HepG2 (cell line): ENCODE data around the gene HEXIM1. TPM values are rescaled to one million over a fixed set of nuclear protein-coding genes. Genes with fewer than 3 reads are reported as not detected.

Experiments
- CHCHD3 ChIP-seq: sonication (generic); formaldehyde crosslinking; IDR thresholded peaks from 2 replicates; pipeline ENCODE4 v1.8.0; 2022; ENCODE audit warnings: mild to moderate bottlenecking, missing genetic modification reagents, moderate library complexity
- FOXO4 ChIP-seq: sonication (generic); formaldehyde crosslinking; conservative IDR thresholded peaks from 2 replicates; pipeline ENCODE4 v1.8.1; 2023; ENCODE audit warnings: missing genetic modification reagents
- HIVEP1 ChIP-seq: sonication (generic); formaldehyde crosslinking; IDR thresholded peaks from 2 replicates; pipeline ENCODE4 v1.4.0; 2020; ENCODE audit warnings: mild to moderate bottlenecking, missing genetic modification reagents
- IRF2 ChIP-seq: IDR thresholded peaks from 2 replicates; pipeline ENCODE4 v1.6.1; 2018; ENCODE audit warnings: missing genetic modification reagents, missing compliant biosample characterization
- PHF21A ChIP-seq: sonication (generic); formaldehyde crosslinking; IDR thresholded peaks from 2 replicates; pipeline ENCODE4 v1.5.0; 2020; ENCODE audit warnings: mild to moderate bottlenecking, missing genetic modification reagents
- SALL1 ChIP-seq: sonication (generic); formaldehyde crosslinking; IDR thresholded peaks from 2 replicates; pipeline ENCODE4 v1.8.0; 2022; ENCODE audit warnings: mild to moderate bottlenecking, missing genetic modification reagents
- SAP130 ChIP-seq: IDR thresholded peaks from 2 replicates; pipeline ENCODE4 v1.6.1; 2016; ENCODE audit warnings: low read depth
- ZMYM3 ChIP-seq: sonication (generic); formaldehyde crosslinking; IDR thresholded peaks from 2 replicates; pipeline ENCODE4 v1.5.1; 2020; ENCODE audit warnings: mild to moderate bottlenecking, missing genetic modification reagents
- ZNF563 ChIP-seq: sonication (generic); formaldehyde crosslinking; IDR thresholded peaks from 2 replicates; pipeline ENCODE4 v1.8.0; 2022; ENCODE audit warnings: mild to moderate bottlenecking, moderate library complexity, missing genetic modification reagents
- ZNF629 ChIP-seq: sonication (generic); formaldehyde crosslinking; conservative IDR thresholded peaks from 2 replicates; pipeline ENCODE4 v1.5.0; 2020; ENCODE audit warnings: missing genetic modification reagents
- ZNF646 ChIP-seq: sonication (generic); formaldehyde crosslinking; IDR thresholded peaks from 2 replicates; pipeline ENCODE4 v1.9.0; 2021; ENCODE audit warnings: mild to moderate bottlenecking, missing genetic modification reagents
- ZNF816 ChIP-seq: sonication (generic); formaldehyde crosslinking; IDR thresholded peaks from 2 replicates; pipeline ENCODE4 v1.8.0; 2022; ENCODE audit warnings: missing genetic modification reagents, mild to moderate bottlenecking, borderline replicate concordance
- ZNF878 ChIP-seq: sonication (generic); formaldehyde crosslinking; IDR thresholded peaks from 2 replicates; pipeline ENCODE4 v1.8.1; 2023; ENCODE audit warnings: mild to moderate bottlenecking, missing genetic modification reagents, moderate library complexity
- ZSCAN30 ChIP-seq: sonication (generic); formaldehyde crosslinking; IDR thresholded peaks from 2 replicates; pipeline ENCODE4 v1.5.0; 2020; ENCODE audit warnings: mild to moderate bottlenecking, missing genetic modification reagents
- polyA plus RNA-seq, 8 experiments: library from polyadenylated mRNA; depleted of rRNA in 3 of 8; stranded (reverse) in 7 of 8; unstranded in 1 of 8; fragments of >200 nt; fragmentation: Illumina TruSeq in 4 of 8; extraction: Trizol in 4 of 8; gene quantifications; 2 replicates each; pipeline versions ENCODE4 v1.2.1 to v1.2.3, GENCODE V29; 2011 to 2016; ENCODE audit warnings: low read depth in 4 of 8, missing spikeins in 1 of 8, mixed read lengths in 1 of 8; ENCODE audit not compliant: insufficient read depth in 1 of 8
- total RNA-seq, 5 experiments: library from RNA; depleted of rRNA; stranded (reverse); fragments of >200 nt; fragmentation: Illumina TruSeq; extraction: Trizol; gene quantifications; 2 replicates each; pipeline ENCODE4 v1.2.3, GENCODE V29; 2016; ENCODE audit warnings: low read depth in 1 of 5
- TF ChIP-seq, protein P1 (sequence below): sonication (generic); formaldehyde crosslinking; IDR thresholded peaks from 2 replicates; pipeline ENCODE4 v1.4.0; 2020; ENCODE audit warnings: missing genetic modification reagents
- TF ChIP-seq, protein P2 (sequence below): sonication (generic); formaldehyde crosslinking; IDR thresholded peaks from 2 replicates; pipeline ENCODE4 v1.4.0; 2020; ENCODE audit warnings: missing genetic modification reagents
- TF ChIP-seq, protein P3 (sequence below): sonication (generic); formaldehyde crosslinking; IDR thresholded peaks from 2 replicates; pipeline ENCODE4 v1.8.1; 2023; ENCODE audit warnings: missing genetic modification reagents, inconsistent platforms, borderline replicate concordance

HEXIM1 gene
- total and polyA plus RNA-seq, 2 of the 13 experiments (the other 11 are each of a cell fraction or from before 2014, with no cell fraction given), result 10.5 to 16.6 TPM

GRCh38 chr17:45148183-45149036, at the start of gene HEXIM1 (continued):
- TF ChIP-seq FOXO4 (CRISPR knock-in tag) (no peak), CHCHD3 (no peak; the same call in 1 of the 2 replicates), ZNF816 (peak; percentile 91; the same call in 1 of the 2 replicates), ZNF563 (CRISPR knock-in tag) (no peak; the same call in none of the 2 replicates), ZMYM3 (CRISPR knock-in tag) (peak; percentile 81), PHF21A (CRISPR knock-in tag) (0 out of 2 replicates have a peak, but pooled peaks have one; percentile 8), IRF2 (CRISPR knock-in tag) (no peak; the same call in 1 of the 2 replicates), ZNF646 (CRISPR knock-in tag) (no peak), HIVEP1 (CRISPR knock-in tag) (no peak; the same call in 1 of the 2 replicates), ZNF629 (CRISPR knock-in tag) (peak; percentile 18; the same call in 1 of the 2 replicates), ZNF878 (CRISPR knock-in tag) (peak; percentile 72), SALL1 (CRISPR knock-in tag) (peak; percentile 94), SAP130 (CRISPR knock-in tag) (peak; percentile 92), ZSCAN30 (0 out of 2 replicates have a peak, but pooled peaks have one; percentile 46)
- TF ChIP-seq, protein P1, sequence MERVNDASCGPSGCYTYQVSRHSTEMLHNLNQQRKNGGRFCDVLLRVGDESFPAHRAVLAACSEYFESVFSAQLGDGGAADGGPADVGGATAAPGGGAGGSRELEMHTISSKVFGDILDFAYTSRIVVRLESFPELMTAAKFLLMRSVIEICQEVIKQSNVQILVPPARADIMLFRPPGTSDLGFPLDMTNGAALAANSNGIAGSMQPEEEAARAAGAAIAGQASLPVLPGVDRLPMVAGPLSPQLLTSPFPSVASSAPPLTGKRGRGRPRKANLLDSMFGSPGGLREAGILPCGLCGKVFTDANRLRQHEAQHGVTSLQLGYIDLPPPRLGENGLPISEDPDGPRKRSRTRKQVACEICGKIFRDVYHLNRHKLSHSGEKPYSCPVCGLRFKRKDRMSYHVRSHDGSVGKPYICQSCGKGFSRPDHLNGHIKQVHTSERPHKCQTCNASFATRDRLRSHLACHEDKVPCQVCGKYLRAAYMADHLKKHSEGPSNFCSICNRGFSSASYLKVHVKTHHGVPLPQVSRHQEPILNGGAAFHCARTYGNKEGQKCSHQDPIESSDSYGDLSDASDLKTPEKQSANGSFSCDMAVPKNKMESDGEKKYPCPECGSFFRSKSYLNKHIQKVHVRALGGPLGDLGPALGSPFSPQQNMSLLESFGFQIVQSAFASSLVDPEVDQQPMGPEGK, result peak; percentile 69; the same call in 1 of the 2 replicates
- TF ChIP-seq, protein P2, sequence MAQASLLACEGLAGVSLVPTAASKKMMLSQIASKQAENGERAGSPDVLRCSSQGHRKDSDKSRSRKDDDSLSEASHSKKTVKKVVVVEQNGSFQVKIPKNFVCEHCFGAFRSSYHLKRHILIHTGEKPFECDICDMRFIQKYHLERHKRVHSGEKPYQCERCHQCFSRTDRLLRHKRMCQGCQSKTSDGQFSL (CRISPR knock-in tag), result peak; percentile 62
- TF ChIP-seq, protein P3, sequence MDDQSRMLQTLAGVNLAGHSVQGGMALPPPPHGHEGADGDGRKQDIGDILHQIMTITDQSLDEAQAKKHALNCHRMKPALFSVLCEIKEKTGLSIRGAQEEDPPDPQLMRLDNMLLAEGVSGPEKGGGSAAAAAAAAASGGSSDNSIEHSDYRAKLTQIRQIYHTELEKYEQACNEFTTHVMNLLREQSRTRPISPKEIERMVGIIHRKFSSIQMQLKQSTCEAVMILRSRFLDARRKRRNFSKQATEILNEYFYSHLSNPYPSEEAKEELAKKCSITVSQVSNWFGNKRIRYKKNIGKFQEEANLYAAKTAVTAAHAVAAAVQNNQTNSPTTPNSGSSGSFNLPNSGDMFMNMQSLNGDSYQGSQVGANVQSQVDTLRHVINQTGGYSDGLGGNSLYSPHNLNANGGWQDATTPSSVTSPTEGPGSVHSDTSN (CRISPR knock-in tag), result no peak
